IPS DF 4.7 (cell line): ENCODE measurements around the gene SP110.
"Not testable (repeated sequence)": the region's sequence is repeated elsewhere in the genome, so short reads cannot be mapped to it uniquely, and the experiment has no call there.

Experiments
- DNase-seq: peaks from one replicate; pipeline ENCODE4 v3.0.0-alpha.2; 2013; ENCODE audit warnings: low spot score; ENCODE audit errors: extremely low read depth

Gene SP110

DNA sequence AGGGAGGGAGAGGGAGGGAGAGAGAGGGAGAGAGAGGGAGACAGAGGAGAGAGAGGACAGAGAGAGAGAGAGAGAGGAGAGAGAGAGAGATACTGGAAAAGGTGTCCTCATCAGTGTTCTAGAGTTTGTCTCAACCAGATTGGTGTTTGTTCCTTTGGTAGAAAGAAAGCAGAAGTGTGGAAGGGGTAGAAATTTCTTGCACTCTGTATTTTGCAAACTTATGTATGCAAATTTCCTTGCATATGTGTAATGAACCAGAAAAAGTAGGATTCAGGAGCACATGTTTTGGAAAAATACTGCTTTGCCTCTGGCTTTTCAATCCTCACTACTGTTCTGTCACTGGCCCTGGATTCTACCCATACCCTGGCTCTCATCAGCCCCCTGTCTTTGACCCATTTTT lies 4.7 kb upstream of the SP110 start:
- no peak for DNase-seq

DNA sequence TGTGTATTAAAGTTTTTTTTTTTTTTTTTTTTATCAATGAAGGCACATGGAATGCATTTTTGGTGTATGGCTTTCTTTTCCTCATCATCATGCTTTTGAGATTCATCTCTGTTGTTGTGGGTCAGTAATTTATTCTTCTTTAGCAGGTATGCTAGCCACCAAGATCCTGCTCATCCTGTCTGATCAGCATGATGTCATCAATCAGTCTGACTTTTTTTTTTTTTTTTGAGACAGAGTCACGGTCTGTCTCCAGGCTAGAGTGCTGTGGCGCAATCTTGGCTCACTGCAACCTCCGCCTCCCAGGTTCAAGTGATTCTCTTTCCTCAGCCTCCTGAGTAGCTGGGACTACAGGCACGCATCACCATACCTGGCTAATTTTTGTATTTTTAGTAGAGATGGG lies 3.0 kb upstream of the SP110 start:
- not testable (repeated sequence) for DNase-seq

DNA sequence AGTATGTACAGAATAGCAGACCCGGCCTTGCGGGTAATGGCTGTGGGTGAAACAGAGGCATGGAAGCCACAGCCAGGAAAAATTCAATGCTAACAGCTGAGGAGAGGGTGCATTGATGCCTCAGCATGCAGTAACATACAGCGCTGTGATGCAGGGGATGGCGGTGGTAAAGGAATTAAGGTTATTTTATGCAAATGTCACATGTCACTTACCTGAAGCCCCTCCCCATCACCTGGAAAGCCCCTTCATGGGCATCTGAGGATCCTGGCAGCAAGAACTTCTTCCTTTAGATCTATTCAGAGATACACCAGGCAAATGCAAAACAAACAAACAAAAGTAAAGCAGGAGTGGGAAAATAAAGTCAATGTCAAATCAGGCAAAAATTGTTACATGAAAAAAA lies 1.7 kb upstream of the SP110 start:
- DNase-seq = no peak

DNA sequence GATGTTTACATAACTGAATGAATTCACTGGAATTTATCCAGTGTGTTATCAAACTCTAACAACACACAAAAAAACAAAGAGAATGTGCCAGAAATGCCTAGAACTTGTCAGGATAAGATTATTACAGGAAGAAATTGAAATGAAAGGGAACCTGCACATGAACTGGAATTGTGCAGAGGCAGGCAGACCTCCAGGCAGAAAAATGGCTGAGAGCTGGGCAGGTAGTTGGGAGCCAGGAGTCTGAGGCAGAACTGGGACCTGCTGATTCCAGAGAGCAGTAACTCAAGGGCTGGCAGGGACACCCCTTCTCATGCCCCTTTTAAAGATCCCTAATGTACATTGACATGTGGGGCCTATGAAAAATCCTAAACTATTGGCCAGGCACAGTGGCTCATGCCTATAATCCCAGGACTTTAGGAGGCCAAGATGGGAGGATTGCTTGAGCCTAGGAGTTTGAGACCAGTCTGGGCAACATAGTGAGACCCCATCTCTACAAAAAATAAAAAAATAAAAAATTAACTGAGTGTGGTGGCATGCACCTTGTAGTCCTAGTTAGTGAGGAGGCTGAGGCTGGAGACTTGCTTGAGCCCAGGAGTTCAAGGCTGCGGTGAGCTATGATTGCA lies 674 bp upstream of the SP110 start:
- DNase-seq = no peak

DNA sequence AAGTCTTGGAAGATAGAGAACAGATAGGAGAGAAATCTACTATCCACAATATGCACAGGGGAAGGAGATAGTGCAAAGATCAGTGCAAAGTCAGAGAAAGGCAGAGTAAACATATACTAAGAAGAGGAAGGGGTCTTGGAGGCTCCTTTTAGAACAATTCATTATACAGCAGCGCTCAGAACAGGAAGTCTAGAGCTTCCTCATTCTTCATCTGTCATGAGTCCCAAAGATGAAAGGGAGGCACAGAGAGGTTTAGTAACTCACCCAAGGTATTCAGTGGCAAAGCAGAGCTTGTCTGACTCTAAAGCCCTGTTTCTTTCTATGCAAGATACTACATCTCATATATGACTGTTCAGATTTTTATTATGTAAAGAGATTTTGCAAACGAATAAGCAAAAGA lies 1.4 kb downstream of the SP110 start:
- no peak for DNase-seq

DNA sequence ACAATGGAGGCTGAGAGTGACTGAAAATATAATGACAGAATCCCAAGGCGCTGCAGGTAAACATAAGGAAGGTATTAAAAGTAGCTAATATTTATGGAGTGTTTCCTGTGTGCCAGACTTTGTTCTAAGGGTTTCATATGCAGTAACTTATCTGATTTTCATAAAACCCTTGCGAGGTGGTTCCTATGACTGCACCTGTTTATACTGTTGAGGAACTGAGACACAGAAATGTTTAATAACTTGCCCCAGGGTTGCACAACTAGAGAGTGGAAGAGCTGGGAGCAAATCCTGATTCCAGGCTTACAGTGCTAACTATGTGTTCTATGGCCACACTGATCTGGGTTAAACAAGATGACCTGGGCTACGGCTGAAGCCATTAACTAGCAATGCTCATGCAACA lies 2.4 kb downstream of the SP110 start:
- no peak for DNase-seq

DNA sequence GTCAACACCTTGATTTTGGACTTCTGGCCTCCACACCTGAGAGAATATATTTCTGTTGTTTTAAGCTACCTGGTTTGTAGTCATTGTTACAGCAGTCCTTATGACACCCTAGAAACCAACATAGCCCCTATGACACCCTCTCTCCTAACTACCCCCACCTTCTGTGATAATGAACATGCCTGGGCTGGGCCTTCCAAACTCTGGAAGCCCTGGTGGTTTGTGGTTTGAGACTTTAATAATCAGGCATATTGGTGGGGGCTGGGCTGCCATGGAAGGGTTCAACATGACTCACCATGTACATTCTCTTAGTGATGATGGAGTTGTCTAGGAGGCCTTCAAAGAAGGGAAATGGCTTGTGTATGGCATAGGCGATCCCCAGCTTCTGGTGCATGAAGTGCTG lies 3.3 kb downstream of the SP110 start:
- DNase-seq = no peak

DNA sequence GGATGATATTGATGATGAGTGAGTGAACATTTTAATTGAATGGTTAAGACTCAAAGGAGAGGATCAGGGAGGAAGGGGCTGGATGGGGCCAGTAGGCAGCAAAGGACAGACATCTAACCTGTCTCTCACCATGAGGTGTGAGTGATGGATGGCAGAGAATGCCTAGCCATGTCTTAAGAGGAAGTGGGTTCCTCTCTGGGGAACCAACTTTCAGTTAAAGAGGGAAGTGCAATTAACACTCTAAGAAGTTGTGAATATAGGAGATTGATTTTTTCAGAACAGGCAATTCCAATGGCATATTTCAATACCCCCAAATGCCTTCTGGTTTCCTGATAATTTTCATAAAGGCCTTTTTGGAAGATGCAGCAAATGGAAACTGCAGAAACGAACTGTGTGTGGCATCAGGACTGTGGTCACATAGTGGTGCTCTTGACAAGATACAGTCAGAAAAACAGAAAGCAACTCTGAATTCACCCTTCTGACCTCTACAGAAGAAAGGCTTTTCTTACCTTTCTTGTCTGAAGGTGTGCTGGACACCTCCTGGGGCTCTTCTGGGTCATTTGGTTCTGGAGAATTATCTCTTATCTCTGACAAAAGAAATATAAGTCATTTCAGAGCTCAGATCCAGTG lies 10.2 kb downstream of the SP110 start:
- no peak for DNase-seq

DNA sequence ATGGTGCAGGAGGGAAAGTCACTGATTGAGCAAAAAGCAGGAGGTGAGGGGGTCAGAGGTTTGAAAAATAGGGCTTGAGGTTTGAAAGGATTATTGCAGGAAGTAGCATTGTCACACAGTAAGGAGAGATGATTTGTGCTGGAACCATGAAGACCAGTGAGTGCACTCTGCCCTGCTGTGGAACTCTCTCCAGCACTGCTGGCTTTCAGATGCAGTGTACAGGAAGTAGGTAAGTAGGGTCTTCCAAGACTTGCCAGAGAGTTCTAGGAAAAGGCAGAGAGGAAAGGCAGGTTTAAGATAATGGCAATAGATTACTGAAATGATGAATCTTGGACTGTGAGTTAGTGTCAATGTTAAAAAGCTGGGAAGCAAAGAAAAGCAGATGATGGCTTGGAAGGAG lies 11.2 kb downstream of the SP110 start:
- no peak for DNase-seq

DNA sequence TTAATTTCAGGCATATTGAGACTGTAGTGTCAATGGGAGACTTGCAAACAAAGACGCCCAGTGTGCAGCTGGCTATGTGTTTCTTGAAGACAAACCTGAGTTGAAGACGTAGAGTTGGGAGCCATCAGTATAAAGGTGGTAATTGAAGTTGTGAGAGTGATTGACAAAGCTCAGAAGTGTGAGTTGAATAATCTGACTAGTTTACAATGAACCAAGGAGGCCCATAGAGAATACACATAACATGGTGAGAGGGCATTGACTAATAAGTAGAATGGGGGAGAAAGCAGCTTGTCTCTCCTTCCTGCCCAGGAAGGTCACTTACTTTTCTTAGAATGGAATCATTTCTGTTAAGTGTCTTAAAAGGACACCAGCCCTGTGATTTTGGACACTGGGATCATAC lies 14.1 kb downstream of the SP110 start:
- DNase-seq = no peak

DNA sequence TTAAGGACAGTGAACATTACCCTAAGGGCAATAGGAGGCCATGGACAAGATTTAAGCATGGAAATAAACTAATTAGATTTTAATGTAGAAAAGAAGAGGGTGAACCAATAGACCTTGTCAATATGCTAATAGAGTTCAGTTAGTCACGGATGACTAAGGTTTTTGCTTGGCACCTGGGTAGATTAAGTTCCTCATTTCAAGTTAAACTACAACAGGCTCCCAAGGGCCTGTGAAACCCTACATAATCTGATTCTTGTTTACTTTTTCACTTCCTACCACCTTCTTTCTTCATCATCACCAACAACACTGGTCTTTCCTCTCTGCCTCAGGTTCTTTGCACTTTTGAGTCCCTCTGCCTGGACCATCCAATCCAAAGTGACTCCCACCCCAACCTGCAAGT lies 14.8 kb downstream of the SP110 start:
- no peak for DNase-seq

DNA sequence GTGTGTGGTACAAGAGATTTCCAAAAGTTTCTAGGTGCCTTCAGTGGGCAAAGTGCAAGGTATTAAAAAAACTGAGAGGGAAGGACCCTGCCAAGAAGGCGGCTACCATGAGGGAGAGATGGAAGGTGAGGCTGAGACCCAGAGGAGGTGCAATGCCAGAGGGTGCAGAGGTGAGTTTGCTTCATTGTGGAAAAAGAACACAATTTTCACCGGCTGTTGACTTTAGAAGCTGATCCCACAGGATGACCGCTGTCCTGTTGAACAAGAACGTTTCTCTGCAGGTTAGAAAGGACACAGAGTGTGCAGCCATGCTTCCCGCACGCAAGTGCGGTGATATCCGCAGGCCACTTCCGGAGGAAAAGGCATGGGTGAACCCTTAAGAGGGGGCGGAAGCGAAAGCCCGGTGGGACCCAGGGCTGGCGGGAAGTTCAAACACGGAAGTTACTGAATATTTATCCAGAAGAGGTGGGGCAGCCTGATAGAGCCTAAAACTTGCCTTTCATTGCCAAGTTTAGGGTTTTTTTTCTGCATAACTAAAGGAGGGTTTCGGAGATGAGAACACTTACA lies 16.6 kb downstream of the SP110 start:
- DNase-seq = no peak

DNA sequence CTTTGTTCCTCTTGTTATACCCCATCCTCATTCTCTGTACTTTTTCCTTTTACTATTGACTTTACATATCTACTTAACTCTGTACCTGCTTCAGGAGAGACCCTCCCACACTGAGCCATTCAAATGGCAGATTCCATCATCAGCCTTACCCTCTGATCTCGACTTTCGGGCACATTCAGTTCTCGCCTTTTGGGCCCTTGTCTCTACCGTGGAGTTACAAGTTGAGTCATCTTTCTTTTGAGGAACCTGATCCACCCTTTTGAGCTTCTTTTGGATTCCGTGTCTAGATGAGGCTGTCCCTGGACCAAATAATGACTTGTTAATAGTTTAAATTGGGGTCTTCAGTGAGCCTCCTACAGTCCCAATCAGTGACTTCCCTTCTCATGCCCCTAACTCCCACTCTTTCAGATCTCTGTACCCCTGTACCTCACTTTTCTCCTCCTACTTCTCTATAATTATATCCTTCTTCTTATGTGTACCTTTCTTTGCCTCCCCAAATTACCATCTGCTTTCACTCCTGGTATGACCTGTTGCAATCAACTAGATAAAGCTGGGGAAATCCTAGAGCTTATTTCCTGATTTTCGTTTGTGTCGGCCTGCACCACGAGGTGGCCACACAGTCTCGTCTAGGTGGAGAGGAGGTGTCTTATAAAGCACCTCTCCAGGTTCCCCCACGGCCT lies 17.2 kb downstream of the SP110 start:
- DNase-seq = no peak

DNA sequence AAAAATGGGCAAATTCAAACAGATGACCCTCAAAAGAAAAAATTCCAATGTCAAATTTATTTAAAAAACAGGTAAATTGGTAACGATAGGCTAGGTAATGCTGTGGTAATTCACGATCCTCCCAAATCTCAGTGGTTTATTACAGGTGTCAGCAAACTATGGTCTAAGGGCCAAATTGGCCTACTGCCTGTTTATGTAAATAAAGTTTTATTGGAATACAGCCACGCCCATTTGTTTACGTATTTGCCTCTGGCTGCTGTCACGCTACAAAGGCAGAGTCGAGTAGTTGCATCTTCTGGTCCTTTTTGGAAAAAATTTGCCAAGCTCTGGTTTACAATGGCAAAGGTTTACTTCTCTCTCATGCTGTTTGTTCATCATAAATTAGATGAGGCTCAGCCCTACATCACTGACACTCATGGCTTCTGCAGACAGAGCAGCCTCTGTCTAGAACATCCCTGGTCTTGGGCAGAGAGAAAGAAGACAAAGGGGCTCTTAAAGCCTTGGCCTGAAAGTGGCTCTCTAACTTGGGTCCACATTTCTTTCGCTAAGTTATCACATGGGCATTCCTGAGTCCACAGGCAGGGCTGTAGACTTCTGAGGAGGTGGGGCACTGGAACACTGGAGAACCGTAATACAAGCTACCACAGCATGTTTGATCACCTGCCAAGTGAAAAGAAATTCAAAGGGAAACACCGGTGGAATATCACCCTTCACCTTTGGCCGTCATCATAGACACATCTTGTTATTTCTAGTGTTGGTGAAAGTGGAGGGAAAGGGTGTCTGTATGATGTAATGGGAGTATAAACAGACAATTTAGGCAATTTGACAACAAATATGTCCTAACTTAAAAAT lies 34.8 kb downstream of the SP110 start:
- DNase-seq = no peak

DNA sequence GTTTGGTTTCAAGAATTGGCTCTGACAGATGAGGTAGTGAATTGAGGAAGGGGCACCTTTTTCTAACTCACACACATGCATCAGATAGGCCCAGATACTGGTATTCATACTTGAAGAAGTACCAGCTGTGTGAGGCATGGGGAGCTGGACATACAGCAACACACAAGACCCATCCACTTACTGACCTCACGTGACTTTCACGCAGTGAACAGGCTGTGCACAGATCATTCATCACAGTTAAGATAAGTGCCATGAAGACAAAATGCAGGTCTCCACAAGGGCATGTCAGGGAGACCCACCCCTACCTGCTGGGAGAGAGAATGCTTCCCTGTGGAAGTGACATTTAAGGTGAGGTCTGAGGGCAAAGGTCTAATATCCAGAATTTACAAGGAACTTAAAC lies 38.6 kb downstream of the SP110 start:
- no peak for DNase-seq

DNA sequence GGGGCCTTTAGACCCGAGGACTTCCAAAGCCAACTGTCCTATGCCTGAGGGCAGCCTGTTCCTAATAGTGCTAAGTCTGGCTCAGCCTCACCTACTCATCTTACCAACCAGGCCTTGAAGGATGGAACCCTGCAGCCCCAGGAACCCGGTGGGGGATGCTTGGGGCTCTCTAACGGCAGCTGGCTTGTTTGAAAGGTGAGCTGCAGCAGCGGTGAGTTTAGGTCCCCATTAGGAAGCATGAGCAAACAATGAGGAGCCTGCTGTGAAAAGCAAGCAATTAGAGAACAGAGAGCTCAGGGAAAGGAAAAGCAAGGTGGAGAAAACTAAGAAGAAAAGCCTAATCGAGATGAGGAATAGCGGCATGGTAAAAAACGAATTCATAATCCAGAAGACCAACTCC lies 39.9 kb downstream of the SP110 start:
- DNase-seq = peak; percentile 3

DNA sequence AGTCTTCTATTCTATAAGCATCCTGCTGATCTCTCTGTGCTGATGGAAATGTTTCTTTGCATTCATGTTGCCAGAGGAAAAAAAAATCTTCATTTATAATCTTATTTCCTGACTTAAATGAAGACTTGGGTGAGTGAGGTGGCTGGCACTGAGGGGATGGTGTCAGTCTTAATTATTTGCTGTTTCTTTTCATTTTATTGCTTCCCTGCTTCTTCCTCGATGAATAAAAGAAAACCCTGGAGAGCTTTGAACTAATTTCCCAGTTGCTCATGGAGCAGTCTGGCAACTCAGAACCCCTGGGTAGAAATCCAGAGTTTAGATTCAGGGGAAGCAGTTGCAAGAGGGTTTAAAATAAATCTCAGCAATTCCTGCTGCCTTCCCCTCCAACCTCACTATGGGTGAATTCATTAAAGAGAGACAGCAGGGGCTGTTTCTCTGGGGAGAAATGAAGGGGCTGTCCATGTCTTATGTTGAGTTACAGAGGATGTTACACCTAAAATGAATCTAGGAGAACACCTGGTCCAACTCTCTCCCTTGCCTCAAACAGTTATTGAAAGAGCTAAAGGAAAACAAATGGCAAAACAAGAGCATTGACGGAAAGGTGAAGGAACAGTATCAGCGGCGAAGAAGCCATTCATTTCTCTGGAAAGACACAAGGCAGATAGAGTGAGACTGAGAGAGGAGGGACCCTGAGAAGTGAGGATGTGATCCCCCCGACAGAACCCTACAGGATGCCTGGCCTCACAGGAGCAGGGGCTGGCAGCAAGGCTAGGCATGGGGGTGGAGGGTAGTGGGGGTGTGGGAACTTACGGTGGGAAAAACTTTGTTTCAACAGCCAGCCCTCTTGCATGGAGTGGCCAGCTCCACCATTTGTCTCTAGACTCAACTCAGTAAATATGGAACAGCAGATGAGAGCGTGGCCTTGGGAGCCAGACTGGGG lies 41.0 kb downstream of the SP110 start:
- DNase-seq = no peak

DNA sequence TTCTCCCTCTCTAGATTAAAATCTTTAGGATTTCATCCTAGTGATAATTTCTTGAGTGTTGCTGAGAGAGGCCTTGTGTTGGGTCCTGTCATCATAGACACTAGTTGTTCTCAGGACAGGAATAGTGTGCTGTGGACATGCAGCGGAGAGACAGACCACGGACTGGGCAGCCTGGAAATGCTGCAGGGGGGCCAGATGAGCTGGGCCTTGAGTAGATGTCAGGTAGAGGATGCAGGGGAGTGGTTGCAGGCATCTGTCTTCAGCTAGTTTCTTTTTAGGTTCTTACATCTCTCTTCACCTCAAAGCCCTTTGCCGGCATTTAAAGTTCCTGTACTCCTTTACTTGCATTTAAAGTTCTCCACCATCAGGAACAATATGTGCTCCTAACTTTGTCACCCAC lies 42.8 kb downstream of the SP110 start:
- no peak for DNase-seq

DNA sequence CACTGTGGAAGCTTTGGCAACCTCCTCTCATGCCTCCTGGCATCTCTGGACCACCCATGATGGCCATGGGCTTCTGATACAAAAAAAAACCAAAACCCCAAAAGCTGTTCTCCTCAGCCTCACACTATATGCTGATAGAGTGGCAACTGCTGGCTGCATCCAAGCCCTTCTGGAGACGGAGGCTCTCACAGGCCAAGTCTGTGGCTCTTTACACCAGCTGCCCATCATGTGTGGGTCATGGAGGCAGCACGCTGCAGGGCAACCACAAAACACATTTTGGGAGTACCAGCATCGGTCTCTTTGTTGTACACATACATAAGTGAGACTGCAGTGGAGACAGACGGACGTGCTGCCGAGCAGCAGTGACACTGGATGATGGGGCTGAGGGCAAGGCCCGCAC lies 45.3 kb downstream of the SP110 start:
- no peak for DNase-seq

DNA sequence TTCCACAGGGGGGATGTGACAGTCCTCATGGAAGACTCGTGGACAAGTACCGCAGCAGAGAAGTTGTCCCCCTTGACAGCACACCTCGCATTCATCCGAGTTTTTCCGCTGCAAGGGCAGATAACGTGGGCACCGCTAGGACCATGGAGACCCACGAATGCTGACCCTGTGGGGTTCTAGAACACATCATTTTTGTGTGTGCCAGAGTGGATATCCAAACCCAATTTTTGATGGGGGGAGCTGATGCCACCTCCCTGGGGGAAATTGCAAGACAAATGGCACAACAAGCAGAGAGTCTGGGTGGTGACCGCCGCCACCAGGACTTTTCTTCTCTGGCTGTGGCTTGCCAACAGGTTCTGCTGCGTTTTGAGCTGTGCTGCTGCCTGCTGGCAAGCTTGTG lies 46.9 kb downstream of the SP110 start:
- no peak for DNase-seq

DNA sequence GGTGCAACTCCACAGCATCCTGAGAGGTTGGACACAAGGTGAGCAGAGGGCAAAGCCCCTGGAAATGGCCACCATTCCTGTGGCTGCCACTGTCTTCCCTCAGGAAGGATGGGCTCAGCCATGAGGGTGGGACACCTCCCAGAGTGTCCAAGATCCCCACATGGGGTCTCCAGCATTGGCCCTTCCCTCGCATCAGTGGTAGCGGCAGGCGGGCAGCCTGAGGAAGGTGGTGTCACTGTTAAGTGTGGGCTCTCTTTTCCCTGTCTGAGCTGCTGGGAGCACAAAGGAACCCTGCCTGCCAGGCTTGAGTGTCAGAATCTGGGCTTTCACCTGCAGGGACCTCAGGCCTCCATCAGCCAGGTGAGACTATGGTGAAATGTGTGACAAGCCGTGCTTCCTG lies 47.6 kb downstream of the SP110 start:
- no peak for DNase-seq
